ENCODE results near the gene ABCC8.

DNA sequence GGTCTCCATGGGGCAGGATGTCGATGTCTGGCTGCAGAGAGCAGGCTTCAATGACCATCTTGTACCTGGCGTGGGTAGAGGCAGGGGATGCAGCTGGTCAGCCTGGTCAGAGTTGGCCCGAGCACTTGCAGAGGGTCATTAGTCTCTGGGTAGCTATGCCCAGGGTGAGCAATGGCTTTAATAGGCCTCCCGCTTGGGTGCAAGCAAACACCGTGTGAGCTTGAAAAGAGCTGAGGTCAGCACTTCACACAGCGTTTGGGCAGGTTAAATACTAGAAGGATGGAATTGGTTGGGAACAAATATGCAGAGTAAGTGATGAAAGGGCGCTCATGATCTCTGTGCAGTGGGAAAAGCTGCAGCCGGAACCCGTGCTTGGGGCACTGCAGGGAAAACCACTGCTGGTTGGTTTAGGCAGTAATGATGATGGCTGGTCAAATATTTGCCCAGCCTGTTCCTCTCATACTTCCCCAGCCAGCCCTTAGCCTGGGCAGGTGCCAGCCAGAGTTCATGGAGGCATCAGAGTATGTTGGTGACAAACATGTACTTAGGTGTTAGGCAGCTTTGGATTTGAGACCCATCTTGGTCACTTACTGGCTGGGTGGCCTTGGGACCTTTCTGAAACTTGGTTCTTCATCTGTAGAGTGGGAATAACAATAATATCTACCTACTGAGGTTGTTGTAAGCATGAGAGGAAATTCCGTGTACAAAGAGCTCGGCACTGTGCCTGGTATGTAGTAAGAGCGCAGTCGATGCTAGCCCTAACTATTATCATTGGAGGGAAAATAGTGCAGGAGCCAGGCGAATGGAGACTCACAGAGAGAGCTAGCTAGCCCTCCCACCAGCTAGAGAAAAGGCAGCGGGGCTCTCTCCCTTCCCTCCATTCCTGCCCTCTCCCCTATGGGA is 63.0 kb downstream of the ABCC8 start:
- TF ChIP-seq, protein P1, sequence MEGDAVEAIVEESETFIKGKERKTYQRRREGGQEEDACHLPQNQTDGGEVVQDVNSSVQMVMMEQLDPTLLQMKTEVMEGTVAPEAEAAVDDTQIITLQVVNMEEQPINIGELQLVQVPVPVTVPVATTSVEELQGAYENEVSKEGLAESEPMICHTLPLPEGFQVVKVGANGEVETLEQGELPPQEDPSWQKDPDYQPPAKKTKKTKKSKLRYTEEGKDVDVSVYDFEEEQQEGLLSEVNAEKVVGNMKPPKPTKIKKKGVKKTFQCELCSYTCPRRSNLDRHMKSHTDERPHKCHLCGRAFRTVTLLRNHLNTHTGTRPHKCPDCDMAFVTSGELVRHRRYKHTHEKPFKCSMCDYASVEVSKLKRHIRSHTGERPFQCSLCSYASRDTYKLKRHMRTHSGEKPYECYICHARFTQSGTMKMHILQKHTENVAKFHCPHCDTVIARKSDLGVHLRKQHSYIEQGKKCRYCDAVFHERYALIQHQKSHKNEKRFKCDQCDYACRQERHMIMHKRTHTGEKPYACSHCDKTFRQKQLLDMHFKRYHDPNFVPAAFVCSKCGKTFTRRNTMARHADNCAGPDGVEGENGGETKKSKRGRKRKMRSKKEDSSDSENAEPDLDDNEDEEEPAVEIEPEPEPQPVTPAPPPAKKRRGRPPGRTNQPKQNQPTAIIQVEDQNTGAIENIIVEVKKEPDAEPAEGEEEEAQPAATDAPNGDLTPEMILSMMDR (IDR thresholded peaks at IDR 0.05), result no peak
- TF ChIP-seq POLR2A (IDR thresholded peaks at IDR 0.05) (no peak), POLR2AphosphoS5 (IDR thresholded peaks at IDR 0.05) (peak in 1 of 3 donors; percentile 11)

Data from transverse colon (tissue), 4 donors.